CD4-positive, alpha-beta T cell treated with Interleukin-4 for 4 hours (primary cell): ENCODE data around the gene SLC34A3.

ENCODE experiments used
- DNase-seq: peaks from one replicate; pipeline ENCODE4 v3.0.0-alpha.2; 2020

SLC34A3 gene

GRCh38 chr9:137278061-137278701 is 47.5 kb downstream of the SLC34A3 start:
- no peak for DNase-seq

DNA sequence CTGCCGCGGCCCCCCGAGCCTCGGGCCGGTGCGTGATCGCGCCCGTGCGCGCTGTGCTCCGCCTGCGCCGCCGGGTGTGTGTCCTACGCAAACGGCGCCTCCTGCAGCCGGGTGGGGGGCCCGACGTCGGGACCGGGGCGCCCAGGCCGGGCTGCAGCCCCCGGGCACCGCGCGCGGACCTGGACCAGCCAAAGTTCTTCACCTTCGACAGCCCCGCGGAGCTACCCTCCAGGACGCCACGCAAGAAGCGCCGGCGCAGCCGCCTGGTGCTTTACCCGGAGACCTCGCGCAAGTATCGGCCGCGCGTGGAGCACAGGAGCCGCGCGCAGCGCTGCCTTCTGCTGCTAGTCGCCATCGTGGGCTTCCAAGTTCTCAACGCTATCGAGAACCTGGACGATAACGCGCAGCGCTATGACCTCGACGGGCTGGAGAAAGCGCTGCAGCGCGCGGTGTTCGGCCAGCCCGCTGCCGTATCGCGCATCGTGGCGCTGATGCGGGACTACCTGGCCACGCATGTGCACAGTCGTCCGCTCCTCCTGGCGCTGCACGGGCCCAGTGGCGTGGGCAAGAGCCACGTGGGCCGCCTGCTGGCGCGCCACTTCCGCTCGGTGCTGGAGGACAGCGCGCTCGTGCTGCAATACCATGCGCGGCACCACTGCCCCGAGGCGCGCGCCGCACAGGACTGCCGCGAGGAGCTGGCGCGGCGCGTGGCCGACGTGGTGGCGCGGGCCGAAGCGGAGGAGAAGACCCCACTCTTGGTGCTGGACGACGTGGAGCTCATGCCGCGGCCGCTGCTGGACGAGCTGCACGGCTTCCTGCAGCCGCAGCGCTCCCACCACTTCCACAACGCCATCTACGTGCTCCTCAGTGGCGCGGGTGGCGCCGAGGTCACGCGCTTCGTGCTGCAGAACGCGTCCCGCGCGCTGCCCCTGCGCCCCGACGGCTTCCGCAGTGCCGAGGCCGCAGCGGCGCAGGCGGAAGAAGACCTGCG is 48.3 kb downstream of the SLC34A3 start:
- DNase-seq, result no peak

GRCh38 chr9:137279741-137280473 is 49.2 kb downstream of the SLC34A3 start:
- no peak for DNase-seq

- DNase-seq, result no peak
These were observed 50.0 kb downstream of the SLC34A3 start for GRCh38 chr9:137280474-137281344.

DNA sequence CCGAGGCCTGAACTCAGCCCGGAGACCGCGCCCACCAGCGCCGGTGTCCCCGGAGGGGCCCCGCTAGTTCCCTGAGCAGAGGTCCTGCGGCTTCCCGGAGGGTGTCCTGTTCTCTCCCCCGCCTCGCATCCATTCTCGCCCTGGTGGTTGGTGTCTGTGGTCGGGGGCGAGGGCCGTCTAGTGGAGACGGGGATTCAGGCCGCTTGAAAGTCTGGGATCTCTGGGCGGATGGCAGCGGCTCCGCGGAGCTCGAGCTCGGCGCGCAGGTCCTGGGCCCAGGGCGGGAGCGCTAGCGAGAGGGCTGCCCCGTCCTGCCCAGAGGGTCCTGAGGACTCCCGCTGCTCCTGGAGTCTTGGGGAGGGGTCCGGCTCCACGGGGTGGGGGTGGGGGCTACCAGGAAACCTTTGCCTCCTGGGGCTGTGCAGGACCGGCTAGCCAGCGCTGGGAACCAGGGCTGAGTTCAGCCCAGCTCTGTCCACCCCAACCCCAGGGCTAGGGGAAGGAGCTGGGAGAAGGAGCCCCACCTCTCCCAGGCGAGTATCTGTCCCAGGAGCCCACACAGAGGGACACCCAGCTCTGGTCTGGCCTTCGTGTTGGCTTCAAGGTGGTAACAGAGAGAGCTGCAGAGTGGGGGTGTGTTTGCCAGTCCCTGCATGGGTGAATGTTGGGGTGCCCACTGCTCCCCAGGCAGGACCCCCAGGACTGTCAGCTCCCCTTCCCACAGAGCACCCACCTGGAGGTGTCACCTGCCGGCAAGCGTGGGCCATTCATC is 50.8 kb downstream of the SLC34A3 start:
- no peak for DNase-seq
